ENCODE data around the gene OTULIN.

- TF ChIP-seq, protein P1, sequence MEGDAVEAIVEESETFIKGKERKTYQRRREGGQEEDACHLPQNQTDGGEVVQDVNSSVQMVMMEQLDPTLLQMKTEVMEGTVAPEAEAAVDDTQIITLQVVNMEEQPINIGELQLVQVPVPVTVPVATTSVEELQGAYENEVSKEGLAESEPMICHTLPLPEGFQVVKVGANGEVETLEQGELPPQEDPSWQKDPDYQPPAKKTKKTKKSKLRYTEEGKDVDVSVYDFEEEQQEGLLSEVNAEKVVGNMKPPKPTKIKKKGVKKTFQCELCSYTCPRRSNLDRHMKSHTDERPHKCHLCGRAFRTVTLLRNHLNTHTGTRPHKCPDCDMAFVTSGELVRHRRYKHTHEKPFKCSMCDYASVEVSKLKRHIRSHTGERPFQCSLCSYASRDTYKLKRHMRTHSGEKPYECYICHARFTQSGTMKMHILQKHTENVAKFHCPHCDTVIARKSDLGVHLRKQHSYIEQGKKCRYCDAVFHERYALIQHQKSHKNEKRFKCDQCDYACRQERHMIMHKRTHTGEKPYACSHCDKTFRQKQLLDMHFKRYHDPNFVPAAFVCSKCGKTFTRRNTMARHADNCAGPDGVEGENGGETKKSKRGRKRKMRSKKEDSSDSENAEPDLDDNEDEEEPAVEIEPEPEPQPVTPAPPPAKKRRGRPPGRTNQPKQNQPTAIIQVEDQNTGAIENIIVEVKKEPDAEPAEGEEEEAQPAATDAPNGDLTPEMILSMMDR (conservative IDR thresholded peaks at IDR 0.05; ENCODE audit: low read length) = no peak
- no peak for TF ChIP-seq EZH2phosphoT487 (IDR thresholded peaks at IDR 0.05; ENCODE audit: borderline replicate concordance)
These were observed 75.5 kb downstream of the OTULIN start for GRCh38 chr5:14739981-14740380.
